Stimulated activated CD4-positive, alpha-beta T cell treated with anti-CD3 and anti-CD28 coated beads, Interleukin-2, amount 100 ng/mL, for 48 hours (primary cell): ENCODE data around the gene LCOR.

Experiments
- DNase-seq, 2 donors: peaks; one replicate each; pipeline ENCODE4 v3.0.0-alpha.2; 2020

Gene LCOR

GRCh38 chr10:96947036-96947435 is 114.9 kb downstream of the LCOR start:
- no peak for DNase-seq

DNA sequence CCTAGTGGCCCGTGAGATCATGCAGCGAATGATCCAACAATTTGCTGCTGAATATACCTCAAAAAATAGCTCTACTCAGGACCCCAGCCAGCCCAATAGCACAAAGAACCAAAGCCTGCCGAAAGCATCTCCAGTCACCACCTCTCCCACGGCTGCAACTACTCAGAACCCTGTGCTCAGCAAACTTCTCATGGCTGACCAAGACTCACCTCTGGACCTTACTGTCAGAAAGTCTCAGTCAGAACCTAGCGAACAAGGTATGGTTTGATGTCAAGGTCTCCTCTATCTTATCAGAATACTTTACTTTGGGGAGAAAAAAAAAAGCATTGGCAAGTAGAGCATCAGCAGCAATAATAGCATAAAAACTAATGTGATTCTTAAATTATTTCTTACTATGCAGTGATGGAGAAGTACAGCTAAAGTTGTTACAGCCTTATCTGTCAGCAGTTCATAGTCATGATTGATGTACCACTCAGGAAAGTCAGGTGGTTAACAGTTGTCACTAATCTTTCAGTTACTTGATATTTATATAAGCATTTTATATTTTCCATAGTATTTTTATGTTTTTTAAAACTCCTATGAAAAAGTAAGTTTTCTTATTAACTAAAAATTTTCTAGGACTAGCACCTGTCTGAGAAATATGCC is 117.1 kb downstream of the LCOR start:
- DNase-seq, result no peak

DNA sequence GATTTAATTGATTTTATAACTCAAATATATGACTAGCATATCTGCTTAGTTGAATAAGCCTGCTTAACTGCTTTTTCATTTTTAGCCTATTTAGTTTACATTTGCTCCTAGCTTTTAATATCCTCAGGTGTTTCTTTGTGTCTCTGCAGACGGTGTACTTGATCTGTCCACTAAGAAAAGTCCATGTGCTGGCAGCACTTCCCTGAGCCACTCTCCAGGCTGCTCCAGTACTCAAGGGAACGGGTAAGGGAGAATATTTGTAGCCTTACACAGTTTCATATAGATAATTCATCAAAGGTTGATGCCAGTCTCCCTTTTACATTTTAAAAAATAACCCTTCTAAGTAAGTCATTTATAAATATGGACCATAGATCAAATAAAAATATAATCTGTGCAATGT is 119.9 kb downstream of the LCOR start:
- no peak for DNase-seq

GRCh38 chr10:96955794-96956193 is 123.7 kb downstream of the LCOR start:
- no peak for DNase-seq

GRCh38 chr10:96958071-96958470 is 126.0 kb downstream of the LCOR start:
- DNase-seq, result no peak

- DNase-seq, result no peak
Observed at GRCh38 chr10:96959733-96960132, 127.6 kb downstream of the LCOR start.

DNA sequence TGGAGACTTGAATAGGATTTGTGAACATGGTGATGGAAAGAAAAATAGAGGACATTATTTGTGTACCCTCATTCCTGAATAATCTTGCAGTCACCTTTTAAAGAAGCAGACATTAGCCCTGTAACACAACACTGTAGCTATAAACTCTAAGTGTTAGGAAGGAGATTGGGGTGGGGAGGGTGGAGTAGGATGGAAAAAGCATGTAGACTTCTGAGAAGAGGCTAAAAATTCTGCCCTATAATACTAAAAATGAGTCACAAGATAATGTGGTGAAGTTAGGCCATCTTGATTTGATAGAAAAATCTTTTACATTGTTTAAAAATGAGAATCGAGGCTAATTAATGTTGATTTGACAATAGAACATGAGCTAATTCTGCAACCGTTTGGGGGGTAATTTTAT is 128.8 kb downstream of the LCOR start:
- DNase-seq, result no peak

- no peak for DNase-seq
Observed at GRCh38 chr10:96964131-96964530, 132.0 kb downstream of the LCOR start.

- no peak for DNase-seq
Observed at GRCh38 chr10:96967847-96968246, 135.7 kb downstream of the LCOR start.

DNA sequence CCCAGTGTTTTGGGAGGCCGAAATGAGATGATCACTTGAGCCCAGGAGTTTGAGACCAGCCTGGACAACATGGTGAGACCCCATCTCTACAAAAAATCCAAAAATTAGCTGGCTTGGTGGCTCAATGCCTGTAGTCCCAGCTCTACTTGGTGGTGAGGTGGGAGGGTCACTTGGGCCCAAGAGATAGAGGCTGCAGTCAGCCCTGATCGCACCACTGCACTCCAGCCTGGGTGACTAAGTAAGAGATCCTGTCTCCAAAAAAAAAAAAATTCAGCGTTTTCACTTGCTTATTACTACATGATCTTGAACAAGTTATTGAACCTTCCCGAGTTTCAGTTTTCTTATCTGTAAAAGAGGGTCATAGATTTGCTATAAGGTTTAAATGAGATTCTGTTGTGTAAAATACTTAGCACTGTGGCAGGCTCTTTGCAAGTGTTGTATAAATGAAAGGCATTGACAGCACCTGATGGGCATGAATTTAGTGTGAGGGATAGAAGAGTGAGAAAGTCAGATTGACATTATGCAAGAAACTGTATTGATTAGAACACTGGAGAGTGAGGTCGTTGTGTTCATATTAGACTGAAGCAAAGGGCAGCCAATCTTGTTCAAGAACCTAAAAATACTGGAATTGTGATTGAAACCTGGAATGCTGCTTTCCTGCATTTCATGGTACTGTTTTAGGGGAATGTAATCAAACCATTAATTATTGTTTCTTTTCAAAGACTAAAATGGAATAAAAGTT is 136.8 kb downstream of the LCOR start:
- DNase-seq, result no peak

- DNase-seq, result no peak
Observed at GRCh38 chr10:96971324-96971723, 139.2 kb downstream of the LCOR start.

DNA sequence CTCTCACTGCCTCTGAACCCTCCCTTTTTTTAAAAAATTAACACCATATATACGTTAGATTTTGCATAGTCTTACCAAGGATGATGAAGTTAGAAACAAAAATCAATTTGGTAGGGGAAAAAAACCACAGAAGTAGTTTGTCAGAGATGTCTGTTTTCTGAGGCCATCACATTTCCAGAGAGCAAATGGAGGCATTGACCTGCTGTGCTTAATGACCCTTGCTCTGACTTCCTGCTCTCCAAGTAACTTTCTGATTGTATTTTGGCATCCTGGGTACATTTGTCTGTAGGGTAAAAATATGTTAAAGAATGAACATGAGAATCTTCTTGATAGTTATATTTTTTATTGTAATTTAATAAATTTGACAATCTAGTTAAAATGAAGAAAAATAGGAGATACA is 140.2 kb downstream of the LCOR start:
- no peak for DNase-seq

DNA sequence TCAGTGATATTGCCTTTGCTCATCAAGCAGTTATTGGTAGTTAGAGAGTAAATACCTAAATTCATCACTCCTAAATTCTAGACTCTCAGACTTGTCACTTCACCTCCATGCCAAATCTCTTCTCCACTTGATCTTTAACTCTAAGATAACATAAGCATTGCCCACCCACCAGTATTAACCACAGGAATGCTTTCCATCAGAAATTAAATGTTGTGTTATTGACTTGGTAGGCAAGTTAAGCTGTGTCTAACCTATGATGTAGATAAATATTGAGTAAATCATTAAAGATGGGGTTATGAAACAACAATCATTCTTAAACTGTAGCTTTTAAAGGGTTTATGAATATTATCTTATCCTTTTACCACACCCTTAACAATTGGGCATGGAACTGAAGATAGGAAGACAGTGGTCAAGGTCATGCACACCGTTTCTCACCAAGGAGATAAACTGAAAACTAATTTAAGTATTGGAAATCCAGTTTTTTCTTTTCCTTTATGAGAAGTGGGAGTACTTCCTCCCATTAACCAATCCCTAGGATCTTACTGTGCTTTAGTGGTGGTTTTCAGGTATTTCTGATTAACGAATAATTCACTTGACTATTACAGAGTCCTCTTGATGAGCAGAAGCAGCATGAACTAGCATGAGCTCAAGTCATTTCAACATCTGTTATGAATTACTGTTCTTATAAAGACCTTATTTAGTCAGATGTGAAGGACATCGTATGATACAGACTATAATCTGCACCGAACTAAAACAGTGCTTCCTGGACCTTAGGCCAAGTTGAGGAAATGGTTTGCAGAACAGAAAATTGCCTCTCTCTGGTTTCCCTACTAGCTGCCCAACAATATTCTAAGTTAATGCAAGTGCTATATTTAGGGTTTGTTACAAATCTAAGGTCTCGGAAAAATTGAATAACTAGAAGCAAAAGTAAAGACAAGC is 142.0 kb downstream of the LCOR start:
- DNase-seq, result no peak

- DNase-seq, result no peak
Observed at GRCh38 chr10:96975136-96975535, 143.0 kb downstream of the LCOR start.

- DNase-seq, result no peak
Observed at GRCh38 chr10:96978621-96979154, 146.6 kb downstream of the LCOR start.

DNA sequence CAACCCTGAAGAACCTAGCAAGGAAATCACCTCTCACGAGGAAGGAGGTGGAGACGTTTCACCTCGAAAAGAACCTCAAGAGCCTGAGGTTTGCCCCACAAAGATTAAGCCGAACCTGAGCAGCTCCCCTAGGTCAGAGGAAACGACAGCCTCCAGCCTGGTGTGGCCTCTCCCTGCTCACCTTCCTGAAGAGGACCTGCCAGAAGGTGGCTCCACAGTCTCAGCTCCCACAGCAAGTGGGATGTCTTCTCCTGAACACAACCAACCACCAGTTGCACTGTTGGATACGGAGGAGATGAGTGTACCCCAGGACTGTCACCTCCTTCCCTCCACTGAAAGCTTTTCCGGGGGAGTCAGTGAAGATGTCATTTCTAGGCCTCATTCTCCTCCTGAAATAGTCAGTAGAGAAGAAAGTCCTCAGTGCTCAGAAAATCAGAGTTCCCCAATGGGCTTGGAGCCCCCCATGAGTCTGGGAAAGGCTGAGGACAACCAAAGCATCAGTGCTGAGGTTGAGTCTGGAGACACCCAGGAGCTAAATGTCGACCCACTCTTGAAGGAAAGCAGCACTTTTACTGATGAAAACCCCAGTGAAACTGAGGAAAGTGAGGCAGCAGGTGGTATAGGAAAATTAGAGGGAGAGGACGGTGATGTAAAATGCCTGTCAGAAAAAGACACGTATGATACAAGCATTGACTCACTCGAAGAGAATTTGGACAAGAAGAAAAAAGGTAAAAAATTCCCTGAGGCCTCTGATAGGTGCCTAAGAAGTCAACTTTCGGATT is 150.2 kb downstream of the LCOR start:
- no peak for DNase-seq

GRCh38 chr10:96984541-96985131 is 152.5 kb downstream of the LCOR start:
- DNase-seq, result no peak

GRCh38 chr10:96986200-96986856 is 154.2 kb downstream of the LCOR start:
- no peak for DNase-seq

GRCh38 chr10:96987141-96987841 is 155.2 kb downstream of the LCOR start:
- no peak for DNase-seq

DNA sequence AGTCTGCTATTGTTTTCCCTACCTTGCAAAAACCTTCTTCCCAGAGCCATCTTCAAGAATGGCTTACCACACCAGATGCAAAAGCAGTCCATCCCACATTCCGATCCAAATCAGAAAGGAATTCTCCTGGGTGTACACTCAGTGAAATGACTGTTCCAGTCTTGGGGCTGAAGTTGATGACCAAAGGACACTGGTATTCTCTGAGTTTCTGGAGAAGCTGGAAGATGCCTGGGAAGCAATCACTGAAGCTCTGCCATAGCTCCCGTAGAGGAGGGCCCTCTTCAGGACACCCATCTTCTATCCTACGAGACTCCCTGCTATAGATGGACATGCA is 155.7 kb downstream of the LCOR start:
- DNase-seq, result no peak

DNA sequence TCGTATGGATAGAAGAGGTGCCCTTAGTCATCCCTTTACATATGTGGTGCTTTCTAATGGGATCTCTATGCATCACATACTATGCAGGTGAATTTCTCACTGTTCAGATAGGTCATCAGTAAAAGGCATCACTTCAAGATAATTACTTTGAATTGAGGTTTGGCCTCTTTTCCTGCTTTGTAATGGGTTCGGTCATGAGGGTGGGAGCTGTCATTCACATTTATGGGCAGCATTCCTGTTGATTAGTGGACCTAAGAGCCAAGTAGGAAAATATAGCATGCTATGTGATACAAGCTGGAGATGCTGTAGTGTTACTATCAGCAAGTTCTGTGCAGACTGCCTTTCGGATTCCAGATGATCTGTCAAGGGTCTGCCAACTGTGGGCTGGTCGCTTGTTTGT is 156.3 kb downstream of the LCOR start:
- DNase-seq, result no peak
